IMR-90 (cell line): ENCODE results near the gene TMC4. TPM values are rescaled to one million over a fixed set of nuclear protein-coding genes. Genes with fewer than 3 reads are reported as not detected.

ENCODE experiments used
- ATAC-seq: fragments of 200-7000 bp; cut with Tn5 transposase; 2 replicates; pipeline ENCODE4 v1.9.1; 2020; ENCODE audit warnings: low read depth, mild to moderate bottlenecking, moderate library complexity
- BruUV-seq: library from RNA; stranded (reverse); fragments of 400-500 nt; replicated peaks from 2 replicates; lab custom pipeline; 2021; lab: Mats Ljungman, UMichigan
- CTCF ChIA-PET: fragments of 300-600 bp; formaldehyde crosslinking; extraction: SDS; loops from one replicate; lab custom pipeline; 2021; ENCODE audit warnings: antibody characterized with exemption; lab: Yijun Ruan, JAX
- POLR2A ChIA-PET: fragments of 300-600 bp; sonication (Branson Sonifier 250); formaldehyde crosslinking; loops from one replicate; lab custom pipeline; 2022; ENCODE audit warnings: antibody characterized with exemption; ENCODE audit not compliant: unreplicated experiment; lab: Charles Lee
- DNase-seq: peaks from one replicate; pipeline ENCODE4 v3.0.0; 2013
- H2AFZ ChIP-seq: replicated peaks from 2 replicates; pipeline ENCODE3; 2013; ENCODE audit warnings: low read length, mild to moderate bottlenecking; ENCODE audit not compliant: poor library complexity
- H2AK5ac ChIP-seq: 2 replicates; pipeline ENCODE4 v1.6.1; 2013; ENCODE audit warnings: low read depth, low read length, inconsistent platforms
- H2AK9ac ChIP-seq: replicated peaks from 2 replicates; pipeline ENCODE3; 2013; ENCODE audit warnings: mild to moderate bottlenecking, low read depth, low read length, moderate library complexity; ENCODE audit not compliant: poor library complexity
- H2BK120ac ChIP-seq: 2 replicates; pipeline ENCODE4 v1.6.1; 2013; ENCODE audit warnings: low read depth, low read length, inconsistent platforms
- H2BK15ac ChIP-seq: 3 replicates; pipeline ENCODE4 v1.6.1; 2013; ENCODE audit warnings: low read depth, low read length, inconsistent platforms
- H2BK20ac ChIP-seq: 2 replicates; pipeline ENCODE4 v1.6.1; 2013; ENCODE audit warnings: low read depth, mild to moderate bottlenecking, inconsistent platforms, low read length, moderate library complexity
- H2BK5ac ChIP-seq: 2 replicates; pipeline ENCODE4 v1.6.1; 2013; ENCODE audit warnings: mild to moderate bottlenecking, low read depth, low read length, inconsistent platforms; ENCODE audit not compliant: poor library complexity, severe bottlenecking
- H3K14ac ChIP-seq: replicated peaks from 2 replicates; pipeline ENCODE4 v1.6.1; 2013; ENCODE audit warnings: low read depth, low read length, inconsistent platforms
- H3K18ac ChIP-seq: 2 replicates; pipeline ENCODE4 v1.6.1; 2013; ENCODE audit warnings: low read depth, low read length, control low read depth
- H3K23ac ChIP-seq: 2 replicates; pipeline ENCODE4 v1.6.1; 2013; ENCODE audit warnings: low read depth, low read length, inconsistent platforms
- H3K27ac ChIP-seq: 2 replicates; pipeline ENCODE4 v1.5.1; 2013; ENCODE audit warnings: mild to moderate bottlenecking, control low read depth, low read length; ENCODE audit not compliant: insufficient read depth
- H3K27me3 ChIP-seq: 2 replicates; pipeline ENCODE4 v1.6.1; 2013; ENCODE audit warnings: low read length; ENCODE audit not compliant: control insufficient read depth, insufficient read depth
- H3K36me3 ChIP-seq: 2 replicates; pipeline ENCODE4 v1.6.1; 2013; ENCODE audit warnings: low read length, mixed read lengths; ENCODE audit not compliant: control insufficient read depth, insufficient read depth
- H3K4ac ChIP-seq: 2 replicates; pipeline ENCODE4 v1.6.1; 2013; ENCODE audit warnings: low read depth, low read length, inconsistent platforms
- H3K4me1 ChIP-seq: 2 replicates; pipeline ENCODE4 v1.6.1; 2013; ENCODE audit warnings: low read length, mixed read lengths; ENCODE audit not compliant: control insufficient read depth, insufficient read depth
- H3K4me2 ChIP-seq: 2 replicates; pipeline ENCODE4 v1.6.1; 2013; ENCODE audit warnings: low read depth, mild to moderate bottlenecking, control low read depth, low read length, moderate library complexity
- H3K4me3 ChIP-seq: 2 replicates; pipeline ENCODE4 v1.5.1; 2013; ENCODE audit warnings: low read depth, mild to moderate bottlenecking, control low read depth, low read length, moderate library complexity; ENCODE audit not compliant: insufficient read depth
- H3K56ac ChIP-seq: 2 replicates; pipeline ENCODE4 v1.6.1; 2013; ENCODE audit warnings: low read length, inconsistent platforms; ENCODE audit not compliant: insufficient read depth; ENCODE audit errors: extremely low read depth
- H3K79me1 ChIP-seq, 2 experiments: 2 replicates each; pipeline ENCODE4 v1.6.1; 2013; ENCODE audit warnings: low read length in 2 of 2, inconsistent platforms in 1 of 2, low read depth in 1 of 2
- H3K9ac ChIP-seq: 2 replicates; pipeline ENCODE4 v1.6.1; 2013; ENCODE audit warnings: low read depth, low read length, control low read depth
- H3K9me1 ChIP-seq: 2 replicates; pipeline ENCODE4 v1.6.1; 2013; ENCODE audit warnings: low read length, inconsistent platforms; ENCODE audit not compliant: insufficient read depth
- H3K9me3 ChIP-seq: 2 replicates; pipeline ENCODE4 v1.6.1; 2013; ENCODE audit warnings: low read length; ENCODE audit not compliant: control insufficient read depth, insufficient read depth
- H4K20me1 ChIP-seq: 2 replicates; pipeline ENCODE4 v1.6.1; 2013; ENCODE audit warnings: low read length, inconsistent platforms; ENCODE audit not compliant: insufficient read depth
- H4K5ac ChIP-seq: 2 replicates; pipeline ENCODE4 v1.6.1; 2013; ENCODE audit warnings: mild to moderate bottlenecking, low read depth, low read length, control low read depth
- H4K8ac ChIP-seq, 2 experiments: 2 replicates each; pipeline ENCODE4 v1.6.1; 2013; ENCODE audit warnings: low read depth in 2 of 2, low read length in 2 of 2, control low read depth in 1 of 2, inconsistent platforms in 1 of 2
- H4K91ac ChIP-seq: 2 replicates; pipeline ENCODE4 v1.6.1; 2013; ENCODE audit warnings: low read depth, low read length, inconsistent platforms; ENCODE audit not compliant: insufficient read depth
- BHLHE40 ChIP-seq: fragments of 150-350 bp; IDR thresholded peaks from 2 replicates; pipeline ENCODE4 v1.6.1; 2016; ENCODE audit warnings: mild to moderate bottlenecking, low read depth, low read length
- CEBPB ChIP-seq: IDR thresholded peaks from 2 replicates; pipeline ENCODE4 v1.6.1; 2012; ENCODE audit warnings: low read depth, low read length, improper control_type of control experiment
- CHD1 ChIP-seq: IDR thresholded peaks from 2 replicates; pipeline ENCODE4 v1.6.1; 2012; ENCODE audit warnings: low read depth, low read length, improper control_type of control experiment
- CTCF ChIP-seq: conservative IDR thresholded peaks from 2 replicates; pipeline ENCODE4 v1.5.1; 2012; ENCODE audit warnings: mild to moderate bottlenecking, low read depth, low read length, improper control_type of control experiment
- ELK1 ChIP-seq: fragments of 150-350 bp; IDR thresholded peaks from 2 replicates; pipeline ENCODE4 v1.6.1; 2016; ENCODE audit warnings: low read depth, mild to moderate bottlenecking, low read length, moderate library complexity, borderline replicate concordance
- FOS ChIP-seq: fragments of 150-350 bp; IDR thresholded peaks from 2 replicates; pipeline ENCODE4 v1.6.1; 2016; ENCODE audit warnings: low read depth, low read length
- MAFK ChIP-seq: IDR thresholded peaks from 2 replicates; pipeline ENCODE4 v1.6.1; 2012; ENCODE audit warnings: low read depth, low read length, improper control_type of control experiment
- MAZ ChIP-seq: IDR thresholded peaks from 2 replicates; pipeline ENCODE4 v1.6.1; 2012; ENCODE audit warnings: low read depth, mild to moderate bottlenecking, low read length, improper control_type of control experiment, moderate library complexity, borderline replicate concordance
- MXI1 ChIP-seq: IDR thresholded peaks from 2 replicates; pipeline ENCODE4 v1.6.1; 2012; ENCODE audit warnings: low read depth, mild to moderate bottlenecking, low read length, moderate library complexity, borderline replicate concordance
- NFE2L2 ChIP-seq: fragments of 150-350 bp; IDR thresholded peaks from 2 replicates; pipeline ENCODE4 v1.6.1; 2016; ENCODE audit warnings: low read depth, mild to moderate bottlenecking, low read length
- POLR2A ChIP-seq: IDR thresholded peaks from 2 replicates; pipeline ENCODE4 v1.6.1; 2012; ENCODE audit warnings: mild to moderate bottlenecking, low read depth, low read length
- RAD21 ChIP-seq: IDR thresholded peaks from 2 replicates; pipeline ENCODE4 v1.6.1; 2012; ENCODE audit warnings: low read length, improper control_type of control experiment
- RCOR1 ChIP-seq: IDR thresholded peaks from 2 replicates; pipeline ENCODE4 v1.6.1; 2012; ENCODE audit warnings: mild to moderate bottlenecking, low read length, improper control_type of control experiment; ENCODE audit not compliant: insufficient replicate concordance
- RFX5 ChIP-seq: IDR thresholded peaks from 2 replicates; pipeline ENCODE4 v1.8.0; 2012; ENCODE audit warnings: low read depth, mild to moderate bottlenecking, low read length, moderate library complexity
- SMC3 ChIP-seq: fragments of 150-350 bp; IDR thresholded peaks from 2 replicates; pipeline ENCODE4 v1.6.1; 2016; ENCODE audit warnings: low read depth, mild to moderate bottlenecking, antibody characterized with exemption, low read length, moderate library complexity
- USF2 ChIP-seq: fragments of 150-350 bp; IDR thresholded peaks from 2 replicates; pipeline ENCODE4 v1.6.1; 2017; ENCODE audit warnings: mild to moderate bottlenecking, antibody characterized with exemption, low read length, low read depth
- WGBS, 2 experiments: methylation state at CpG; one replicate each; pipeline versions ENCODE4 v1.1.5 to v1.1.7; 2013; ENCODE audit warnings: missing lambda C conversion rate in 2 of 2; ENCODE audit not compliant: insufficient read length in 1 of 2; ENCODE audit errors: extremely low coverage in 2 of 2; 5-methylcytosine and 5-hydroxymethylcytosine counted together
- dilution Hi-C: fragments of 300-500 bp; cut with HindIII; formaldehyde crosslinking; loops from one replicate; pipeline ENCODE4 v1.14.3; 2018; ENCODE audit warnings: low sequenced_read_pairs; ENCODE audit not compliant: unreplicated experiment
- in situ Hi-C: fragments of 300-500 bp; cut with MboI; formaldehyde crosslinking; loops from 3 replicates; pipeline ENCODE4 v1.14.3; 2019; ENCODE audit warnings: low sequenced_read_pairs, inconsistent platforms, mixed read lengths
- intact Hi-C: fragments of 100-400 bp; cut with micrococcal nuclease; formaldehyde crosslinking; loops from 2 replicates; pipeline ENCODE4 v1.10.0; 2022
- polyA plus RNA-seq, 3 experiments: library from polyadenylated mRNA; depleted of rRNA; stranded (reverse); fragments of >200 nt; gene quantifications; 2 replicates each; pipeline ENCODE4 v1.2.3, GENCODE V29; 2012; ENCODE audit warnings: low replicate concordance in 1 of 3
- total RNA-seq: library from RNA; depleted of rRNA; stranded (reverse); fragments of >200 nt; gene quantifications from 2 replicates; pipeline ENCODE4 v1.2.3, GENCODE V29; 2012

Gene TMC4
- total and polyA plus RNA-seq, 2 of the 4 experiments (the other 2 are of a cell fraction): 0.72 to 1.1 TPM

- intact Hi-C loops (no loop called here), dilution Hi-C loops (no loop called here), in situ Hi-C loops (loop anchor here (25.0 kb wide), 1 partner anchor 1517 kb away; the partner anchor contains the start of gene U2AF2)
- no peak overlapping the region for H2BK15ac ChIP-seq
- no peak overlapping the region for H3K9ac ChIP-seq
- H3K14ac ChIP-seq: no peak overlapping the region
- no peak overlapping the region for H3K4ac ChIP-seq
- no peak overlapping the region for H2BK5ac ChIP-seq
- no TSS peak for BruUV-seq
- no peak overlapping the region for H4K5ac ChIP-seq
- H3K56ac ChIP-seq: no peak overlapping the region
- no peak overlapping the region for H4K8ac ChIP-seq
- WGBS, 2 experiments: 97% methylated on average over 11 of the region's 28 CpGs; no CpG with 5 or more reads in 1 of the 2 experiments
- no peaks in the 10 kb centered on the region for H3K9me3 ChIP-seq
- TF ChIP-seq NFE2L2: no peak
- no peak for TF ChIP-seq RAD21
- TF ChIP-seq MXI1: no peak
- no peak for TF ChIP-seq CHD1
- TF ChIP-seq POLR2A: no peak
- TF ChIP-seq MAFK: no peak
- no peak for TF ChIP-seq USF2
- TF ChIP-seq CEBPB: no peak
- TF ChIP-seq FOS: no peak
- no peak for TF ChIP-seq MAZ
- TF ChIP-seq RFX5: no peak
- TF ChIP-seq ELK1: no peak
- no peak for TF ChIP-seq BHLHE40
- no peak for TF ChIP-seq CTCF
- TF ChIP-seq RCOR1: no peak
- no peak for TF ChIP-seq SMC3
- 0 out of 2 replicates have a peak, but pooled peaks cover 3% of the 10 kb centered on the region for H3K9me1 ChIP-seq
- H3K4me3 ChIP-seq: no peak overlapping the region
- H3K79me1 ChIP-seq: peaks cover 22 to 46% of the 10 kb centered on the region in 2 experiments
- H3K23ac ChIP-seq: no peak overlapping the region
- DNase-seq (no peak), ATAC-seq (no peak)
- H2BK20ac ChIP-seq: no peak overlapping the region
- no peak overlapping the region for H3K4me2 ChIP-seq
- H2BK120ac ChIP-seq: no peak overlapping the region
- no peak overlapping the region for H3K18ac ChIP-seq
- H4K91ac ChIP-seq: no peak overlapping the region
- H2AK9ac ChIP-seq: no peak overlapping the region
- peaks cover 37% of the 10 kb centered on the region for H4K20me1 ChIP-seq
- ChIA-PET POLR2A (no interaction called here), CTCF (no interaction called here)
- no peaks in the 10 kb centered on the region for H3K27me3 ChIP-seq
- no peak overlapping the region for H2AFZ ChIP-seq
- H3K36me3 ChIP-seq: peaks cover 80% of the 10 kb centered on the region
- H2AK5ac ChIP-seq: no peak overlapping the region
- H3K27ac ChIP-seq: no peak overlapping the region
- H3K4me1 ChIP-seq: no peaks in the 10 kb centered on the region
These were observed 27.3 kb downstream of the TMC4 start for GRCh38 chr19:54145541-54146158.
